Nephron (organoid): ENCODE data around the gene SLC8A1.
A peak's percentile ranks its signal among the peaks of the same experiment; 100 is the strongest.

Experiments
- H3K27ac Mint-ChIP-seq, 3 experiments: 2 replicates each; pipeline ENCODE4 v1.8.0; 2020; ENCODE audit warnings: mixed read lengths in 3 of 3, mild to moderate bottlenecking in 2 of 3, moderate library complexity in 1 of 3
- H3K27me3 Mint-ChIP-seq: 2 replicates; pipeline ENCODE4 v1.8.0; 2021; ENCODE audit warnings: low read depth, mild to moderate bottlenecking, moderate library complexity, mixed read lengths
- H3K36me3 Mint-ChIP-seq: 2 replicates; pipeline ENCODE4 v1.8.0; 2020; ENCODE audit warnings: low read depth, mixed read lengths
- H3K4me1 Mint-ChIP-seq: 2 replicates; pipeline ENCODE4 v1.8.0; 2020; ENCODE audit warnings: mixed read lengths
- H3K4me3 Mint-ChIP-seq, 3 experiments: 2 replicates each; pipeline ENCODE4 v1.8.0; 2020; ENCODE audit warnings: mild to moderate bottlenecking in 3 of 3, mixed read lengths in 3 of 3, moderate library complexity in 2 of 3
- H3K9me3 Mint-ChIP-seq: 2 replicates; pipeline ENCODE4 v1.8.0; 2020; ENCODE audit warnings: mixed read lengths
- CTCF ChIP-seq, 3 experiments: fragments of 200-600 bp; sonication (generic); IDR thresholded peaks; one replicate each; pipeline ENCODE4 v1.5.0; 2021; ENCODE audit warnings: antibody characterized with exemption in 3 of 3; ENCODE audit not compliant: unreplicated experiment in 3 of 3

Gene SLC8A1

DNA sequence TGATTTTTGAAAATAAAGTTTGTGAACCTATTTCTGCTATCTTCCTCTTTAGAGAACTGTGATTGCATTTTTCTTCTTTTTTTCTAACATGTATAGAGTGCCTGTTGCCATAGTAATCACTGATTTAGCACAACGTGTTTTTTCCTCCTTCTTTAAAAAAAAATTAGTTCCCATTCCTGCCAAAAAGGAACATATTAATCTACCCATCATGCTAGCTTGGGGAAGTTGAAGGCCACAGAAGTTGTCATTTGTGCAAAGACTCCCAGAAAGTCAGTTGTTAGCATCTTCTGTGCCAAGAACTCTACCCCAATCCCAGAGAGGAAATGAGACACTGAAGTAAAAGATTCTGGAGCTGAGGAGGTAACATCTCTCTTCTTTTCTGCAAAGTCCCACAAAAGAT lies 57.3 kb downstream of the SLC8A1 start:
- H3K36me3 Mint-ChIP-seq, result no peaks in the 10 kb centered on the region
- no peak for TF ChIP-seq CTCF (IDR thresholded peaks at IDR 0.05; ENCODE audit: unreplicated experiment in 3 of 3)
- H3K27ac Mint-ChIP-seq, result peak overlapping the region; percentile 31 to 71 (median 34)
- H3K9me3 Mint-ChIP-seq, result no peaks in the 10 kb centered on the region
- H3K27me3 Mint-ChIP-seq, result no peaks in the 10 kb centered on the region
- no peak overlapping the region for H3K4me3 Mint-ChIP-seq
- H3K4me1 Mint-ChIP-seq, result peaks cover 23% of the 10 kb centered on the region

DNA sequence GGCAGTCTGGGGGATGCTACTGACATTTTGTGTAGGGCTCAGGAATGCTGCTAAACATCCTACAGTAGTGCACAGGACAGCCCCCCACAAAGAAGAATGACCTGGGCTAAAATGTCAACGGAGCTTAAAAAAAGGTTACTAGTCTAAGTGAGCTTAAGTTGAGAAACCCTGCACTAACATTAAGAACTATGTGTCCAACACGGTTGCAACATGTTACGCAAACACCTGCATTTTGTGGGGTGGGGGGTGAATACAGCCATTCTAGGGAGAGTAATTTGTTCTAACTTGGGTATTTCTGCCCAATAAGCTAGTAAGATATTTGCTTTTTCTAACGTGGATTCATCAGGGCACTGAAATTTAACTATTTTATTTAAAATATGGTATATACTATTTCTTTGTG lies 57.9 kb downstream of the SLC8A1 start:
- Mint-ChIP-seq H3K4me3 (no peak overlapping the region), H3K27ac (peak overlapping the region; percentile 31 to 71 (median 34)), H3K27me3 (no peaks in the 10 kb centered on the region), H3K4me1 (peaks cover 23% of the 10 kb centered on the region), H3K9me3 (no peaks in the 10 kb centered on the region), H3K36me3 (no peaks in the 10 kb centered on the region)
- TF ChIP-seq CTCF (IDR thresholded peaks at IDR 0.05; ENCODE audit: unreplicated experiment in 3 of 3), result no peak

DNA sequence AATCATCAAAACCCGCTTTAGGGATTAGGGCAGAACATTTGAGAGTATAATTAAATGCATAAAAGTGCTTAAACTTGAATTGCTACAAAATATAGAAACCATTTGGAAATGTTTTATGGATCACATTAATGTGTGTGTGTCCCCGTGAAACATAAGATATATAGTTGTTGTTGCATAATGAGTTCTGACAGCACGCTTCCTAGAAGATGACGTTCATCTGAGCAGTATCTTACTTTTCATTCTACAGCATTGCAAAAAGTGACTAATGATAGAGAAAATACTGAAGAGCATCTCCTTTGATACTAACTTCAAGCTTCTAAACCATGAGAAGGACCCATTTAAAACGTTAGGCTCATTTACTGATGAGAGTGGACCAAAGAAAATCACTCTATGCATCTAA lies 63.7 kb downstream of the SLC8A1 start:
- H3K4me1 Mint-ChIP-seq, result peaks cover 6% of the 10 kb centered on the region
- no peak overlapping the region for H3K4me3 Mint-ChIP-seq
- no peak overlapping the region for H3K27ac Mint-ChIP-seq
- peaks cover 6% of the 10 kb centered on the region for H3K36me3 Mint-ChIP-seq
- H3K9me3 Mint-ChIP-seq, result peaks cover 7% of the 10 kb centered on the region
- no peak for TF ChIP-seq CTCF (IDR thresholded peaks at IDR 0.05; ENCODE audit: unreplicated experiment in 3 of 3)
- H3K27me3 Mint-ChIP-seq, result no peaks in the 10 kb centered on the region

DNA sequence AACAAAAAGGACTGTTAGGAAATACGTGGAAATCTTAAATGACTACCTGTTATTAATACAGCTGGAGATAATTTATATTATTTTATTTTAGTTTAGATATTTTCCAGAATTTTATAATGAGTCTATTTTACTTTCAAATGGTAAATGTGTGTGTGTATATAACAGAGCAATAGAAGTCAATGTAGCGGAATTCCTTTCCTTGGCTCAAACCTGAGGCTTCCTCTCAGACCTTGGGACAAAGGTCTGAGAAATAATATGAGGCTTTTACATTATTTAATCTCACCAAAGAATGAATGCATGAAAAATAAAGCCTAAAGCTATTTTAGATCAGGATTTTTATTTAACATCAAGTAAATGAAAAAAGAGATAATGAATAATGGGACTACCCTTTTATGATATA lies 65.7 kb downstream of the SLC8A1 start:
- no peaks in the 10 kb centered on the region for H3K4me1 Mint-ChIP-seq
- H3K27me3 Mint-ChIP-seq, result no peaks in the 10 kb centered on the region
- no peak for TF ChIP-seq CTCF (IDR thresholded peaks at IDR 0.05; ENCODE audit: unreplicated experiment in 3 of 3)
- H3K9me3 Mint-ChIP-seq, result peaks cover 16% of the 10 kb centered on the region
- H3K36me3 Mint-ChIP-seq, result peaks cover 15% of the 10 kb centered on the region
- no peak overlapping the region for H3K4me3 Mint-ChIP-seq
- no peak overlapping the region for H3K27ac Mint-ChIP-seq

GRCh38 chr2:40384714-40385113 lies 67.2 kb downstream of the SLC8A1 start:
- no peaks in the 10 kb centered on the region for H3K27me3 Mint-ChIP-seq
- H3K27ac Mint-ChIP-seq, result no peak overlapping the region
- H3K9me3 Mint-ChIP-seq, result peaks cover 21% of the 10 kb centered on the region
- TF ChIP-seq CTCF (IDR thresholded peaks at IDR 0.05; ENCODE audit: unreplicated experiment in 3 of 3), result no peak
- H3K4me1 Mint-ChIP-seq, result no peaks in the 10 kb centered on the region
- H3K36me3 Mint-ChIP-seq, result peaks cover 18% of the 10 kb centered on the region
- no peak overlapping the region for H3K4me3 Mint-ChIP-seq

- Mint-ChIP-seq H3K36me3 (peaks cover 22% of the 10 kb centered on the region), H3K4me1 (no peaks in the 10 kb centered on the region), H3K27me3 (no peaks in the 10 kb centered on the region), H3K27ac (no peak overlapping the region), H3K9me3 (peaks cover 24% of the 10 kb centered on the region), H3K4me3 (no peak overlapping the region)
- TF ChIP-seq CTCF (IDR thresholded peaks at IDR 0.05; ENCODE audit: unreplicated experiment in 3 of 3), result no peak
Measured at GRCh38 chr2:40384233-40384632, 67.7 kb downstream of the SLC8A1 start.
